Testis (tissue), 2 donors: ENCODE measurements around the gene FH.

ENCODE experiments used
- CTCF ChIP-seq, 3 experiments: fragments of 450-650 bp in 2 of 3; fragments of 200-600 bp in 1 of 3; sonication (generic) in 1 of 3; IDR thresholded peaks; one replicate each; pipeline ENCODE4 v1.5.1; 2016 to 2019; ENCODE audit warnings: antibody characterized with exemption in 3 of 3, mild to moderate bottlenecking in 2 of 3, moderate library complexity in 1 of 3
- POLR2A ChIP-seq: fragments of 450-650 bp; IDR thresholded peaks from one replicate; pipeline ENCODE4 v1.6.1; 2017; ENCODE audit warnings: antibody characterized with exemption, mild to moderate bottlenecking, moderate library complexity

- peak in 1 of 3 experiments; percentile 22 for TF ChIP-seq CTCF (IDR thresholded peaks at IDR 0.05)
- no peak for TF ChIP-seq POLR2A
Observed at GRCh38 chr1:241485554-241485992, 34.0 kb downstream of the FH start.
